Measurements from ENCODE around the gene TEX51.

Gene TEX51

DNA sequence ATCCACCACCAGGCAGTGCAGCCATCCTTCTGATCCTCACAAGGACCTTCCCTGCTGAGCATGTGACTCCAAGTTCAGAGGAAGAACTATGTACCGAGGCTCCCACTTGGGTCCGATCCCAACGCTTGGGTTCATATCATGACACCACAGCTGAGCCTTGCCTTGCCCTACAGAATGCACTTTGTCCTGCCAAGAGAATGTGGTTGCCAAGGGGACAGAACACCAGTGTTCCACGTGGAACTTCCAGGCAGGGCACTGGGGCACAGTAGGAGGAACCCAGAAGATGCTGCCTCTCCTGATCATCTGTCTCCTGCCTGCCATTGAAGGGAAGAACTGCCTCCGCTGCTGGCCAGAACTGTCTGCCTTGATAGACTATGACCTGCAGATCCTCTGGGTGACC is at the start of gene TEX51:
Gene TEX51, plus strand, starts transcription at position 255 of the 400 bp plus-strand sequence. Its CDS starts 29 bp downstream, at position 284.
- DNase-seq (ENCODE audit: low read depth) = no peak

DNA sequence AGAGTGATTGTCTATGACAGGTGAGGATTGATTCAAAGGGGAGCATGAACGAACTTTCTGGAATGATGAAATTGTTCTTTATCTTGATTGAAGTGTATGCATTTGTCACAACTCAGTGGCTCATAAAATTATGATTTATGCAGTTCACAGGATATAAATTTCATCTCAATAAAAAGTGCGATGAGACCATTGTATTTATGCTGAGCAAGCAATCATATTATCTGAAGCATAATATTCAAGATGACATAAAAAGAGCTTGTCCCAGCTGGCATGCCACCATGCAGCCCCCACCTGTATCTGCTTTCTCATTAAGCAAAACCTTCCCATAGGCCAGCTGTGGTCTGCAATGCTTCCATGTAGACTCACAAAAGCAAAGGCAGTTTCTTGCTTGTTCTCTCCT is 49.6 kb upstream of the TEX51 start:
- DNase-seq (ENCODE audit: low read depth) = no peak

DNA sequence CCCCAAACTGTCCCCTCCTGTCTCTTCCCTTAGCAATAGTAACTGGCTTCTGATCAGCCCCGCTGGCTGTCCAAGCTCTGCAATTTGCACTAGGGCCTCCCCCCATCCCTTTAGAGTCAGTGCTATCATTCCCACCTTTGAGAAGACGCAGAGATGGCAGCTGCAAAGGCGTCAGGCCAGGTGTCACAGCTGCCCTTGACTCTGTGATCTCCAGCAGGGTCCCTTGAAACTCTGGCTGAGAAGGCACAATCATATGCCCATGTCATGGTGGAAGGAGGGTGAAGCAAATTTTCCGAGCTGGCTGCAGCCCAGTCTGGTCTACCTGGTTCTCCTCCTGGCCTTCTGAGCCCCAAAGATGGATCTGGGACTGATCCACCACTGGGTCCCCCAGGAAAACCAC is 49.2 kb upstream of the TEX51 start:
- DNase-seq (ENCODE audit: low read depth) = no peak

DNA sequence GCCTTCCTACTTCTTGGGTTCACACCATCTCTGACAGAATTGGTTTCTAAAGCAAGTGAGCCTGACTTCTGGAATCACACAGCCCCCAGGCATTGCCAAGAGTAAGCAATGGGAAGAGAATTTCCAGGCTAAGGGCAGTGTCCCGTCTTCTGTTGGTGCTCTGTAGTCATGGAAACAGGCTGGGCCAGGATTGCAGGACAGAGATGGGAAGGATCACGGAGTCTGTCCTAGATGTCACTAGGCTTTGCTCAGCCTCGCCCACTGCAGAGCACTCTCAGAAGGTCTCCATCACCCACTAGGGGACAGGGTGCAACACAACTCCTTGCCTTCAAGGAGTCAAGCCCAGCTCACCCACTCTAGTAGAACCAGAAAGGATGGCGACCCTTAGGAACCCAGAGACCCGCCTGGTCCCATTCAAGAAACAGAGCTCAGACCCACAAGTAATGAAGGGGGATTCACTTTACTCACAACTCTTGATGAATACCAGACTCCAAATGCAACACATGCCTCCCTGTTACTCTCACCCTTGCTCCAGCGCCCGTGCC is 48.6 kb upstream of the TEX51 start:
- no peak for DNase-seq (ENCODE audit: low read depth)

DNA sequence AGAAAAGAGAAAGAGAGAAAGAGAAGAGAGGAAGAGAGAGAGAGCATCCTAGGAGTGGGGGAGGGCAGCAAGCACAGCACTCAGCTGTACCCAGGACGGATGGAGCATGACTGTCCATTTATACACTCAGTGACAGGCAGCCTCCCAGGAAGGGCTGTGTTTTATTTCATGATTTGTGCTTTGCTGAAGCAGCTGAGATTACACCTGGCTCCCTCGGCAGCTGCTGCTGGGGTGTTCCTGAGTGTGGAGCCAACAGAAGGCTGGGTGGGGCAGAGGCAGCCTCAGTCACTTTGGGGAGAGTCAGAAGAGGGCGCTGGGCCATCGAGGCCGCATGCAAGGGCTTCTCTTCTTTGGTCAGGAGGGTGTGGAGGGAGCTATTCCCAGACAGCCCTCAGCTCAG is 47.8 kb upstream of the TEX51 start:
- no peak for DNase-seq (ENCODE audit: low read depth)

DNA sequence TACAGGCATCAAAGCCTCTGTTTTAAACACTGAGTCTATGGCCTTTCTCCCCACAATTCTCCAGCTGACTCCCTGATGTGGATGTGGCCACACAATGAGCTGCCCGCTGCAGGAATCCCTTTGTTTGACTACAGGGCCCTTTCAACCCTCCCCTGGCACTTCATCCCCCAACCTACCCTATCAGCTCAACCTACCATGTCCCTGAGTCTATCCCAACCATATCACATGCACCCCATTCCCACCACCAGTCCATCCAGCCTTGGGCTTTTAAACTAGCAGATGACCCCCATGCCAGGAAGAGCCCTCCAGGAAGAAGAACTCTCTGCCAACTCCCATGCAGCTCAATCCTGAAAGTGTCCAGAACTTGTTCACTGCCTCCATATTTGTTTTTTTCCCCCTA is 46.9 kb upstream of the TEX51 start:
- DNase-seq (ENCODE audit: low read depth) = no peak

DNA sequence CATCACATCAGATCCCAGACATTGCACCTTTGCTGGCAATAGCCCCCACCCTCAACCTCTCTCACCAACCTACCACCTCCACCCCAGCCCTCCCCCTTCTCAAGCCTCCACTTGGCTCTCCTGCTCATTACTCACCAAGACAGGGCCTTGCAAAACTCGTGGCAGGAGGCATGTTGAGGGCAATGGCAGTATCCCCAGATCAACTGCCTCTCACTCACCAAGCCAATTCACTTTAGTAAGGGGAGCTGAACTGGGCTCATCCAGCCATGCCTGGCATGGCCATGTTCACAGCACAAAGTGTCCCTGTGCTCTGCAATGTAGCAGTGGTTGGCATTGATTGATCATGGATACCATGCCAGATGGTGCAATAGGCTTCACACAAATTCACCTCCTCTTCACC is 46.3 kb upstream of the TEX51 start:
- DNase-seq (ENCODE audit: low read depth) = no peak

DNA sequence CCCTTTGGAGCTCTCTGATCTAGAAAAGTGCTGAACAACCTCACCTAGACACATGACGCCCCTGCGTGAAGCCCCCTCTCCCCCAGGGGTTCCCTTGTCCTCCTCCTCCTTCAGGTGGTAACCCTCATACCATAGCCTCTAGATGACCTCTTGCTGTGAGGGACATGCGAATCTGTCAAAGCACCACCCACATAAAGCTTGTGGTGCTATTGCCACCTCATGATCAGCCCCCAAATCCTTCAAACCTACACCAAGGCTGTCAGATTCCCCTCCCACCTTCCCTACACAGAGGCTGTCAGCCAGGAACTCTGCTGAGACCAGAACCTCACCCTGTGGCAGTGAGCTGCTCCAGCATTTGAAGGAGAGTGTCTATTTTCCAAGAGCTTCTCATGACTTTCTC is 43.1 kb upstream of the TEX51 start:
- no peak for DNase-seq (ENCODE audit: low read depth)

DNA sequence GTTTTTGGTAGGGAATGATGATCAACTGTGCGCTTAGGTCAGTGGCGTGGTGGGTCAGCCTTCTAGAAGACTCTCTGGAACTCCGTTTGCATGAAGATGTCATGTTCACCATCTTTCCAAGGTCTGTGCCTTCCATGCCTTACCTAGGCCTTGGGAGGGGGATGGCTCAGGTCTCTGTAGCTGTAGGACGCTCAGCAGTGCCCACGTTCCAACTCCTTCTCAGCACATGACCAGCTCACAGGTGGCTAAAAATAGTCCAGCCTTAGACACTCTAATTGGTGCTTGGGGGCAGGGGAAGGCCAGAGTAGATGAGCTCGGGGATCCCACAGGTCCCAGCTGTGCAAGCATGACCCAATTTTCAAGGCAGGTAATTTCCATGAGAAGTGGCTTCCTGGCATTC is 42.3 kb upstream of the TEX51 start:
- no peak for DNase-seq (ENCODE audit: low read depth)

DNA sequence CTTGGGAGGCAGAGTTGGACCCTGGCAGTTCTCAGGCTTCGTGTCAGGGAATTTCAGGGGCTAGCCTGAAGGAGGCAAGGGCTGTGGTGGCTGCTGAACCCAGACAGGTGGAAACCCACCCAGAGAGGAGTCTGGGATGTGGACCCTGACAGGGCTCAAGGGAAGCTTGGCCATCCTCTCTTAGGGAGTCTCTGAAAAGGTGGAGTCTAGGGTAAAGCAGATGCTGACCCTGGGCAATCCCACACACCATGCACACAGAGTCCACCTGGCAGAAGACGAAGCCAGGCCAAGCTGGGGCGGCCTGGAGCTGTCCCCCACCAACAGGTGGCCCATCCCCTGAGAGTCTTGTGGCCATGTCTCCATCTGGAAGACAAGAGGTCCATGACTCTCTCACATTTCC is 41.2 kb upstream of the TEX51 start:
- DNase-seq (ENCODE audit: low read depth) = no peak

DNA sequence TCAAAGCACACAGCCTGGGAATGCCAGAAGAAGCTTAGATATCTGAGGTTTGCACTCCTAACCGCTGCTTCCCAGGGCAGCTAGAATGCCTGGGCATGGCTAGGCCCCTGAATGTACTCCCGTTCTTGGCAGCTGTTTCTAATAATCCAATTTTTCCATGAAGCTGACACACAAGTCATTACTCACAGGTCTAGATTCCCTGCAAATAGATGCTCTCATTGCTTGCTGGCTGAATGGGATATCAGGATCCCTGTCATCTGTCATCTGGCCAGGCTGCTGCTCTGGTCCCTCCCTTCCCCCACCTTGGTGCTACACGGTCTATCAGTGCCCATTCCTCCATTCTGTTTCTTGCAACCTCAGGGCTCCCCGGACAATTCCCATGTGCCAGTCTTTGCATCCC is 40.7 kb upstream of the TEX51 start:
- DNase-seq (ENCODE audit: low read depth) = no peak

DNA sequence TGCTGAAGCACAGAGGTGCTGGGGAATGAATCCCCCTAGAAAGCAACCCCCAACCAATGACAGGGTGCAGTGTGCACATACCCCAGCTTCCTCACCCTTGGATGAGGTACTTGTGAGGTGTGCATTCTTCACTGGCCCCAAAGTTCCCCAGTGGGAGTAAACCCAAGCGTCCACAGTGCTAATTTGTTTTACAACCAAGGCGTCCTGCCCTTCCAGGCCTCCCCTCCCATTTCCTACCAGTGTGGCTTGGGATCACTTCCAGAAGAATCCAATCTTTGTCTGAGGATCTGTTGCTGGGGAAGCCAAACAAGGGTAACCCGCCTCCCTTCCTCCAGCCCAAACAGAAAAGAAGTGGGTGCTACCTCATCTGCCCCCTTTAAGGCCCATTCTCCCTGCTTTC is 40.3 kb upstream of the TEX51 start:
- no peak for DNase-seq (ENCODE audit: low read depth)

DNA sequence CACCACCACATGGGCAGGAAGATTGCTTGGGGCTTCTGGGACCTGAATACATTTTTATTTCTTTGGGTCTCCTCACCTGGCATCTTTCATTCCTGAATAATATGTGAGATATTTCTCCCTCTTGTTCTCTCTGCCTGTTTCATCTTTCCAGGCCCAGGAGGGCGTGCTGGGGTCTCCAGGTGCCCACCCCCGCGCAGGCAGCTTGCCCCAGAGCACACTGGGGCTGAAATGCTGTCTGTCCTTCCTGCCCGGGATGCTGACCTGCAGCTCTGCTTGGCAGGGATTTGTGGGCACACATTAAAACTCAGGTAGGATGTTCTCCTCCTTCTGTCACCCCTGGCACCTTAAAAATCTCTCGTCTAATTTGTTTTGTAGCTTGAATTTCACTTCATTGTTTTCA is 39.7 kb upstream of the TEX51 start:
- DNase-seq (ENCODE audit: low read depth) = no peak

DNA sequence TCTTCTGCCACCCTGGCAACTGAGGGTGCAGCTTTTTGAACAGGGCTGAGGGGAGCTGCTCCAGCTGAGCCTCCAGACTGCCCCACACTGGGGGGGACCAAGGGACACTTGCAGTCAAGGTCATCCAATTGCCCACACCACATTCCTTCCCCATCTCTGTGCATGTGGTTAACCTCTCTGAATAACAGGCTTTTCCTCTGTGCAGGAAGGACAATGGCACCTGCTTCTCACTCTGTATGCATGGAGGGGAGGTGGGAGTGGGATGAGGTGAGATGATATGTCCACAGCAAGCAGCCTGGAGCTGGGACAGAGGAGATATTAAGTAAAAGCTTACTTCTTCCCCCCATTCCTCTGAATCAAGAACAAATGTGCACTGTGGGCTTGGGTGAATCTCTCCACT is 39.1 kb upstream of the TEX51 start:
- DNase-seq (ENCODE audit: low read depth) = no peak

DNA sequence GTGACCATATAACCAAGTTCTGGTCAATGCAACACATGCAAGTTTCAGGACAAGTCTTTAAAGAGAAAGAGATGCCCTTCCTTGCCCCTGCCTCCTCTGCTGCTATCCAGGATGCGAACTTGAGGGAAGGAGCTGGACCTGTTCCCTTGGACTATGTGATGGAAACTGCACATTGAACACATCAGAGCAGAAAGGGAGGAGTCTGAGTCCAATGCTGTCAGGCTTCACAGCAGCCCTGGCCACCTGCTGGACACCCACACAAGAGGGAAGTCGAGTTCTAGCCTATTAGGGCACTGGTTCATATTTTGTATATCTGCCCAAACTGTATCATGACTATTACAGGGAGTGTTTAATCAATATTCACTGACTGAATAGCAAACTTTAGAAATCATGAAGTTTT is 38.3 kb upstream of the TEX51 start:
- no peak for DNase-seq (ENCODE audit: low read depth)

DNA sequence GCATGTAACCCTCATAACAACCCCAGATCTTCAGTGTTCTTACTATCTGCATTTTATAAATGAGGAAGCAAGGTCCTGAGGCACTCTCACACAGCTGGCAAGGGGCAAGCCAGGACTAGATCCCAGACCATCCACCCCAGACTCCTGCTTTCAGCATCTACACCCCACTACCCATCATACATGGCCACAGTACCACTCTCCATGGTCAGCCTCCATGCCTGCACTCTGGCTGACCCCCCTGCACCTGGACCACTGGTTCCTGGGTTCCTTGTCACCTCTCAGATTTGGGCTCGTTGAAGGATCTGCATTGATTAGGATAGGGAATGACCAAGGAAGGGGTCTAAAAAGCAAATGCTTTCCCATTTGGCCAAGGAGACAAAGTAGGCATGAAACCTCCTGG is 36.0 kb upstream of the TEX51 start:
- no peak for DNase-seq (ENCODE audit: low read depth)

DNA sequence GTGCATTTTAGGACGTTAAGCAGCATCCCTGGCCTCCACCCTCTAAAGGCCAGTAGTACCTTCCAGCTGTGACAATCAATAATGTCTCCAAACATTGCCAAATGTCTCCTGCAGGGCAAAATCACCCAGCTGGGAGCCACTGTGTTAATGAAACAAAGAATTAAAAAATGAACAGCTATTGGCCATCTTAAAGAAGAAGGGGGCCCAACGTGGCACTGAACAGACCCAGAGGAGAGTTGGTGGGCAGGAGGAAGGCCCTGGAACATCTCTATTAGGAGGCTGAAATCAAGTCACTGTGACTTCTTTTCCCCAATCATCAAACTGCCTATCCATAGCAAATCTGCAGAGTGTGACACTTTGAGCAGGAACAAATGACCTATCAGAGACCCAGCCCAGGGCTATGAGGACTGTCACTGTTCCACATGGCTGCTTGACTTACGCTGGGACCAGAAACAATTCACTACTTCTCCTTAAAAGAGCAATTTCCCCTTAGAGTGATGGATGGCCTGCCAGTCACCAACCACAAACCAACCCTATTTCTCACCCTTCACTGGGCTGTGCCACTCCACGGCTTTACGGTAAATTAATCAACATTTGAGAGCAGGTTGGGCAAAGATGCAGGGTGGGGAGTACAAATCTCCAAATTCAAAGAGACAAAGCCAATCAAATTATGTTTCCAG is 35.2 kb upstream of the TEX51 start:
- DNase-seq (ENCODE audit: low read depth) = no peak

DNA sequence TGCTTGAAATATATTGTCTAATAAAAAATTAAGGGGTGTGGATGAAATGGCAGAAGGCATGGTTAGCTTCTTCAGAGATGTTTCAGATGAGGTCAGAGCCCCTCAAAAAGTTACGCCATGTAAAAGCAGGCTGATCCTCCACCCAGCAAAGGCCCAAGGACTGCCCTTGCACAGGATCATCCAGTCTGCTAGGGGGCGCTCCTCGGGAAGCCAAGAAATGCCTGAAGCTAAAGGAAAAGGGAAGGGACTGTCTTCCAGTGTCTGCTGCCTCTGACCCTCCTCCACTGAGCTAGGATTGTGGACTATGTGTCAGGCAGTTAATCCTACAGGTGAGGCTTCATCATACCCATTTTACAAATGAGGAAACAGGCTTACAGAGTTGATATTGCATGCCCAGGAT is 33.8 kb upstream of the TEX51 start:
- DNase-seq (ENCODE audit: low read depth) = no peak

DNA sequence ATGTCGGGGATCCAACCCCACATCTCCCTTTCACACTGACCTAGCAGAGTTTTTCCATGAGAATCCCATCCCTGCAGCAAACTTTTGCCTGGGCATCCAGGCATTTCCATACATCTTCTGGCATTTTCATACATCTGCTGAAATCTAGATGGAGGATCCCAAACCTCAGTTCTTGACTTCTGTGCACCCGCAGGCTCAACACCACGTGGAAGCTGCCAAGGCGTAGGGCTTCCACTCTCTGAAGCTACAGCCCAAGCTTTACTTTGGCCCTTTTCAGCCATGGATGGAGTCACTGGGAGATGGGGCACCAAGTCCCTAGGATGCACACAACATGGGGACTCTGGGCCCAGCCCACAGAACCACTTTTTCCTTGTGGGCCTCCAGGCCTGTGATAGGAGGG is 32.2 kb upstream of the TEX51 start:
- DNase-seq (ENCODE audit: low read depth) = no peak

DNA sequence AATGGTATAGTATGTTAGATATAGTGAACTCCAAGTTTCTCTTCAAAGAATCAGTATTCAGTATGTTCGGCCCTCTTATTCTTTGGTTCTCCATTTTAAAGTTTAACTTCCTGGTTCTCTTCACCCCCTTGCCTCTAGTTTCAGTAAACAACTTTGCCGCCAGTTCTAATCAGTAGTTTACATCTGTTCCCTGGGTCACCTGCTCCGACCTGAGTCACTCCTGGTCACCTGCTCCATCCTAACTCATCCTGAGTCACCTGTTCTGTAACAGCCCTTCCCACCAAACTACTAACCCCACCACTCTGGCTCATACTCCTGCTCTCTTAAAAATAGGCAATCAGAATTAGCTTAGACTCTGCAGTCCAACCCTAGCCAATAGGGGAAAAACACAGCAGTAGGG is 23.7 kb upstream of the TEX51 start:
- no peak for DNase-seq (ENCODE audit: low read depth)

DNA sequence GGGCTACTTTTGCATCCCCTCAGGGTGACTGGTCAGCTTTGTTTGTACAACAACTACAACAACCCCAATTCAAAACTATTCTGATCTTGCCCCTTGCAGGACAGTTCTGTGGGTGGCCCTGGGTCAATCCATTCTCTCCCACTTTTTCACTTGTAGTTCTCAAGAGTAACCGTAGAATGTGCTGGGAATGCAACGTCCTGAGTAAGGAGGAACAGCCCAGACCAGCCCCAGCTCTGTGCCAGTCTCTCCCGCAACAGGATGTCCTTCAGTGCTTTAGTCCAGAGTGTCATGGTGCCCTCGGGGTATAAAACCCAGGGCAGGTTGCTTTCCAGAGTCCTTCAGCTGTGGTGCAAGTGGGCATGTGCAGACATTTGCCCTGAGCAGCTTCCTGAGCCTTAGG is 22.1 kb upstream of the TEX51 start:
- no peak for DNase-seq (ENCODE audit: low read depth)

DNA sequence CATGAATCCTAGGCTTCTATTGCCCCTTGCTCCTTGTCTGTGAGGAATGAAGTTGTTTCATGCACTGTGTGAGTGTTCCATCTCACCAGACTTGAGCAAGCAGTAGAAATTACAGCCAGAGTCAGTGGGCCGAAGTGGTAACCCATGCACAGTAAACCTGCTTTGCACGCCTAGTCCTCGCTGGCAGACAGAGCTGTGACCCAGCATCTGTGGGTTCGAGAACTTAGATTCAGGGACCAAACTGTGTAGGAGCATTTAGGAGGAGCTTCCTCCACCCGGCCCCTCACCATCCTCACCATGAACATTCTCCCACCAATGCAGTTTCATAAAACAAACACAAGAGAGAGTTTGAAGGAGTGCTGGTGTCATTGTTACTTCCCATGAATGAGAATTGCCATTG is 21.6 kb upstream of the TEX51 start:
- no peak for DNase-seq (ENCODE audit: low read depth)

DNA sequence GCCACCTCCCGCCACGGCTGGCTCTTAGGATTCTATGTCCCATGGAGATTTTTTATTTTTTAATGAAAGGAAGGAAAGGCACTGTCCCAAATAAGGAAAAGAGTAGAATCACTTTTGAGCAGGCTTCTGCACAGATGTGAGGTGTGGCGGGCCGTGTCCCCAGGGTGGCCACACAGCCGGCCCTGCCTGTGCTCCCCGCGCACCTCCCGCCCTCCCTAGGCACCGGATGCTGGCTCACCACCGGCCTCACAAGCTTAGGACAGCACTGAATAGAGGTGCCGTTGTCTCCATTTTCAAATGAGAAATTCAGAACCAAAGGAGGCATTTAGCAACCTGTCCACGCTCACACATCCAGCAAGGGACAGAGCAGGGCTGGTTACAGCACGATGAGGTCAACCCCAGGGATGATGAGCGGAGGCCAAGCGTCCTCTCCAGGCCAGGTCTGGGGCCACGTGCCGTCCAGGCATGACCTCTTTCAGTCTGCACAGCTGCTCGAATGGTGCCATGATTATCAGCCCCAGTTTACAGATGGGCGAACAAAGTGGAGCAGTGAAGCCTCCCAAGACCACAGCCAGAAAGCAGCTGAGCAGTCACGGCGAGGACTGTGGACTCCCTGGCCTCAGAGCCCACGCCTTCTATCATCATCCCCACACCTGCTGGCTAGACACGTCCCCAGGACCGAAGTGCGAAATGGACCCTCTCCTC is 20.7 kb upstream of the TEX51 start:
- DNase-seq (ENCODE audit: low read depth) = no peak

DNA sequence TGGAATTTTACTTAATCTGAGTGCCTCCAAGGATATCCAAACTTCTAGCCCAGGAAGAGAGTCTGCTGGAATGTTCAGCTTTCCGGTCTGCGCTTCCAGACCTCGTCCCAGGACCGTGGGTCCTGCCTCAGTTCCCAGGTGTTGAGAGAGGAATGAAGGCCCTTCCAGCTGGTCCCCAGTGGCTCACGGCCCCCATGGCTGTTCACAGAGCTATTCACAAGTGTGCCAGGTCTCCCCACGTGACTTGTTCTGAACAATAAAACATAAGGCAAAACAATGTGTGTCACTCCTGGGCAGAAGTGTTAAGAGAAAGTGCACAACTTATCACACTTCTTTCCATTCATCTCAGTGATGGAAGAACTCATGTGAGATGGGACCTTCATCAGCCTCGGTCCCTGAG is 20.1 kb upstream of the TEX51 start:
- DNase-seq (ENCODE audit: low read depth) = no peak
